CD4-positive, alpha-beta T cell treated with Interleukin-15 for 4 hours (primary cell): Measurements from ENCODE around the gene CEACAM4.

Experiments used
- DNase-seq: peaks from one replicate; pipeline ENCODE4 v3.0.0-alpha.2; 2020; ENCODE audit warnings: low spot score

The CEACAM4 gene

DNA sequence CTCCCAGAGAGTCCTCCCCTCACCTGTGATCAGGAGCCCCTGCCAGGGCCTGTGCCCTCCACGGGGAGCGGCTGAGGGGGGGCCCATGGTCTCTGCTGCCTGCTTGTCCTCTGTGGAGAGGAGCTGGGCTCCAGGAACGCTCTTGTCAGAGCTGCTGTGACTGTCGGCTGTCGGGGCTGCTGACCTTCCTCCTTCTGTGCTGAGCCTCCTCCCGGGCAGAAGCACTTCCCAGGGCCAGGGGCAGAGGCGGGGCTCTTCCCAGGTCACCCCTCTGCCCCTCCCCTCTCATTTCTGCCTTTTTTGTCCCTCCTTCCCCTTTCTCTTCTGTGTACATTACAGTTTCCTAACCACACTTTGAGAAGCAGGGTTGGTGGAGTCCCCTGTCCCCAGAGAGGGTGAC, at the start of gene CEACAM4:
Gene CEACAM4, minus strand, starts transcription at position 198 of the 400 bp plus-strand sequence. Its CDS starts 111 bp downstream, at position 87.
- no peak for DNase-seq

- no peak for DNase-seq
These were observed 44.6 kb upstream of the CEACAM4 start for GRCh38 chr19:41671486-41671885.

GRCh38 chr19:41670755-41671154, 43.9 kb upstream of the CEACAM4 start:
- DNase-seq: no peak

DNA sequence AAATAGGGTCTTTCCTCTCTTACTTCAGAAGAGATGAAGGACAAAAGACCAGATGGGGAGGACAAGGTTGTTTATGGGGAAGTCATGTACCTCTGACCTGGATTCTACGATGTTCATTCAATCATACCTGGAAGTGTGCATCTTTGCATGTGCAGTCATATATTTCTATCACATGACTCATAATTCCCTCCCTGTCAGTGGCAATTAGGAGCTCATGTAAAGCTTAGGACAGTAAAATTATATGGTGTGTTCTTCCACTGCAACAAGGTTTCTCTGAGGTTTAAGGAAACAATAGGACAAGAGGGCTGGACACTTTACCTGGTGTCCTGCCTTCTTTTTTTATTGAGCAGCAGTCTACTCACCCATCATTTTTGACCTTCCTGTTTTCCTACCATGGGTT, 41.4 kb upstream of the CEACAM4 start:
- no peak for DNase-seq

- no peak for DNase-seq
These were observed 39.2 kb upstream of the CEACAM4 start for GRCh38 chr19:41666075-41666474.

DNA sequence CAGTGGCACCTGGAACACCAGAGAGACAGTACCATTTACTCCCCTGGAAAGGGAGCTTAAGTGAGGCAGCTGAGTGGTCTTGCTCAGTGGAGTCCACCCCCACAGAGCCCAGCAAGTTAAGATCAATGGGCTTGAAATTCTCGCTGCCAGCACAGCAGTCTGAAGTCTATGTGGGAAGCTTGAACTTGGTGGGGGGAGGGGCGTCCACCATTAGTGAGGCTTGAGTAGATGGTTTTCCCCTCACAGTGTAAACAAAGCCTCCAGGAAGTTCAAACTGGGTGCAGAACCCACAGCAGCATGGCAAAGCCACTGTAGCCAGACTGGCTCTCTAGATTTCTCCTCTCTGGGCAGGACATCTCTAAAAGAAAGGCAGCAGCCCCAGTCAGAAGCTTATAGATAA, 30.3 kb upstream of the CEACAM4 start:
- no peak for DNase-seq

GRCh38 chr19:41656756-41657155, 29.9 kb upstream of the CEACAM4 start:
- DNase-seq: peak; percentile 2

DNA sequence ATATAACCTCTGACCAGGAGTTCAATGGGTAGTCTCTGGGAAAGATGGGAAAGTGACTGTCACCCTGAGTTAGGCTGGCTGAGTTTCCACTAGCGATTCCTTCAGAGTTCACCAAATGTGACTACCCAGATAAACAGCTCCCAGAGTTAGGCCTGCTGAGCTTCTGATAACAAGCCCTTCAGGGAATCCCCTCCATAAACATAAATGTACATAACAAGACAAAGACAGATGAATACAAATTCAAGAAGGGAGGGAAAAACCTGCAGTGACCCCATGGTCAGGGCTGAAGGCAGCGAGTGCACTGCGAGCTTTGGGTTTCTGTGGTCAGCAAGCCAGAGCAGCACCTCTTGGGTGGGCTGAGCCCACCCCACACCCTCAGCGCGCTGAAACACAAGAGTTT, 25.4 kb upstream of the CEACAM4 start:
- DNase-seq: no peak

- no peak for DNase-seq
These were observed 23.0 kb upstream of the CEACAM4 start for GRCh38 chr19:41649827-41650226.

GRCh38 chr19:41646589-41647204, 19.8 kb upstream of the CEACAM4 start:
- no peak for DNase-seq

DNA sequence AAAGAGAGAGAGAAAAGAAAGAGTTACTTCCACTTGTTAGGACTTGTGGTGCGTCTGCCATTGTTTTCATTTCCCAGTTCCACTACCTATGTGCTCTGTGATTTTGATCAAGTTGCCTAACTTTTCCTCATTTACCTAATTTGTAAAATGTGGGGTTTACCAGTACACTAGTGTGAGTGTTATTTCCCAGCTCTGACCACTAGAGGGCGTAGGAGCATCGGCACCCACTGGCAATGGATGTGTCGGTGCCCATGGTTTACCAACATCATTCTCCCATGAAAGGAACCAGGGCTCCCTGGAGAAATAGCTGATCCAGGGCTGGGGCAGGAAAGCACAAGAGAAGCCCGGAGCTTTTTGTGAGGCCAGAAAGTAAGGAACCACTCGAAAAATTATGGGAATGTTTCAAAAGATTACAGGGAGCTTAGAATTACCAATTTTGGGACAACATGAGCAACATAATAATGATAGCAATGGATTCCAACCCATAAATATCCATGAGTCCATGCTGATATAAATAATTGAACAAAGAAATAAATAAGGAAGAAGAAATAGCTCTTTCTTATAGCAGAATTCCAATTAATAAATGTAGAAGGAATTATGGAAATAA, 15.1 kb upstream of the CEACAM4 start:
- peak; percentile 76 for DNase-seq

- DNase-seq: no peak
These were observed 11.8 kb upstream of the CEACAM4 start for GRCh38 chr19:41638641-41639081.

- DNase-seq: no peak
These were observed 10.6 kb upstream of the CEACAM4 start for GRCh38 chr19:41637484-41637883.

DNA sequence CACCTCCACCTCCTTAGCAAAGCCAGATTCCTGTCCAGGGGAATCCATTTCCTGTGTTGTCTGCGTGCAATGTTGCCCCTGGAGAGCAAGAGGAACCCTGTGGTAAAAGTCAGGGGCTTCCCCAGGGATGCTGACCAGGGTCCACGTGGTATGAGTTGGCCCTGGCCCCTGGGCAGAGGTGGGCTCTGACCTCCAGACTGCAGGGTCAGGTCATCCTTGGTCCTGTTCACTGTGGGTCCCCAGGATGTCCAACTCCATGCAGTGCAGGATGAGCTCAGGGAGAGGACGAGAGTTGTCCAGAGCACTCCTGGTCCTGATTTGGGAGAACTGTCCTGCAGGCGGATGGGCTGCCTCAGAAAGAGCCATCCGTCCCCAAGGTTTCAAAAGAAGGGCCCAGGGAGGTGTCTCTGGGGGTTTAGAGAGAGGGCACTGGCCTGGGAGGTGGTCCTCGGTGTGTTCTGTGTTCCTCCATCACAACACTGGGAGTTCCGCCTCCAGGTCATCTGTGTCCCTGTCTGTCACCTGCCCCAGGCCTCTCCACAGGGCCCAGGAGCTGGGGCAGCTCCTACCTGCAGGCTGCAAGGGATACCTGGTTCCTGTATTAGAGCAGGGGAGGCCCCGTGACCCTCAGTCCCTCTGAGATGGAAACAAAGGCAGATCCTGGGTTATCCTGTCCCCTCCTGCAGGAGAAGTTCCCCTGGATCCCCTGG, 1.2 kb upstream of the CEACAM4 start:
- no peak for DNase-seq

DNA sequence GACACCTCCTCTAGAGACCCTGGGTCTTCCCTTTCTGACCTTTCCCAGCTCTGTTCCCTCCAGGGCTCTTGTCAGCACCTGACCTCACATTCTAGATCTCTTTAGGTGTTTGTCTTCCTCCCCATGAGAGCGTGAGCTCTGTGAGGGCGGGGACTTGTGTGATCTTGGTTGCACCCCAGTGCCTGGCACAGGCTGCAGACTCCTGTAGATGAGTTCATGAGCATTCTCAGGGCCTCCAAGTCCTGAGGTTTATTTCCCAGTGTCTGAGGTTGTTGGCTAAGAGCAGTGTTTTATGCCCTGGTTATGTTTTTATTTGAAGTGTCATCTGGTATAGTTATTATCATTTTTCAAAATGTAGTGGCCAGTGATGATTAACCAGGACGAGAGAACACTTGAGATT, 596 bp downstream of the CEACAM4 start:
- no peak for DNase-seq

DNA sequence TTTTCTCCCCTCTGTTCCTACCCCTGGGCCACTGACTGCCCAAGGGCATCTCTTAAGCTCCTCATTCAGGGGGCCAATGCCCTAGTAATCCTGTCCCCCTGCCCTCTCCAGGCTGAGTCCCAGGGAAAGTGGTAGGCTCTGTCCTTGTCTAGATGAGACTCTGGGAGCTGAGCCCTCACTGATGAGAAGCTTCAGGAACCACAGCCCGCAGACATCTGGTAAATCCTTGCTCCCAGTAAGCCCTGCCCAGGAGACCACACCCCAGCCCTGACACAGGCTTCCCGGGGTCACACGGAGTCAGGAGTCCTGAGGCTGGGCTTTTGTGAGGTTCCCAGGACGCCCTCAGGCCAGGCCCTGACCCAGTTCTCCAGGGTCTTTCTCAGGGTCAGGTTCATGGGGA, 1.9 kb downstream of the CEACAM4 start:
- DNase-seq: no peak

DNA sequence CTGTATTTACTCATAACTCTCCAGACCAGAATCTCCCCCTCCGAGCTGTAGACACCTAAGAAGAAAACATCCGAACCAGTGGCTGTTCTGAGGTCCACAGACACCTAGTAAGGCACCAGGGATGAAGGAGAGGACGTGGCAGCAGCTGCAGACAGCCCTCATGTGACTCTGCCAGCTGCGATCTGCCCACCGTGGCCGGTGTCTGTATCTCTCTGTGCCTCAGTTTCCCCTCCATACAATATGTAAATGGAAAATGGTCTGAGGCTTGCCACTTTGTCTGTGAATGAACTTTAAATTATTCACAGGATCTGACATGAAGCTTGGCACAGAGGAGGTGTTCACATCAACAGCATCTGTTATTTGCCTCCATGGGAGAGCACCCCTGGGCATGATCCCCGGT, 2.4 kb downstream of the CEACAM4 start:
- DNase-seq: no peak

GRCh38 chr19:41623360-41623759, 3.5 kb downstream of the CEACAM4 start:
- no peak for DNase-seq

DNA sequence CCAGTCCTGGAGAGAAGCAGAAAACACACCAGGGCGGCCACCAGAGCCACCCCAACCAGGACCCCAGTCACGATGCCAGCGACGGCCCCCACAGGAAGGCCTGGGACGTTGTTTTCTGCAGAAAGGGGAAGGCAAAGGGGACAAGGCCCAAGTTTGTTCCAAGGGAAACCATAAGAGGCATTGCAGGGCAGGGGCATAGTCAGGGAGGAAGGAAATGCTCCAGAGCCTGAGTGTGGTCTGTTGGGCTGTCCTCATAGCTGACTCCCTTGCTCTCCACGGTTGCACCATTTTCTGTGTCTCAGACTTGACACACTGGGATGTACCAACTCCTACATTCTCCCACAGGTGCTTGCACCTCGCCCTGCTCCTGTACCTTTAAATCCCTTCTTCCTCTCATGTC, 5.2 kb downstream of the CEACAM4 start:
- no peak for DNase-seq

- DNase-seq: no peak
These were observed 5.6 kb downstream of the CEACAM4 start for GRCh38 chr19:41621226-41621625.

GRCh38 chr19:41620171-41620570, 6.7 kb downstream of the CEACAM4 start:
- no peak for DNase-seq

- no peak for DNase-seq
These were observed 7.8 kb downstream of the CEACAM4 start for GRCh38 chr19:41619018-41619556.
